HEK293T (cell line): ENCODE results near the gene GATA6.

Experiments
- CTCF ChIA-PET: fragments of 350-600 bp; formaldehyde crosslinking; extraction: SDS; loops from one replicate; lab custom pipeline; 2021; ENCODE audit warnings: antibody characterized with exemption, inconsistent platforms; lab: Yijun Ruan, JAX
- POLR2A ChIA-PET: fragments of 350-600 bp; formaldehyde crosslinking; extraction: SDS; loops from one replicate; lab custom pipeline; 2020; ENCODE audit warnings: antibody characterized with exemption, inconsistent platforms; lab: Yijun Ruan, JAX
- DNase-seq: peaks from one replicate; pipeline ENCODE4 v3.0.0; 2012; ENCODE audit warnings: mixed read lengths; ENCODE audit errors: extremely low spot score
- ARNT ChIP-seq: fragments of 450-650 bp; IDR thresholded peaks from 2 replicates; pipeline ENCODE4 v1.6.1; 2017; ENCODE audit warnings: mild to moderate bottlenecking
- BHLHE40 ChIP-seq: fragments of 450-650 bp; IDR thresholded peaks from 2 replicates; pipeline ENCODE4 v1.6.1; 2016; ENCODE audit warnings: mild to moderate bottlenecking, moderate library complexity, borderline replicate concordance
- CTBP1 ChIP-seq: fragments of 450-650 bp; IDR thresholded peaks from 2 replicates; pipeline ENCODE4 v1.6.1; 2016; ENCODE audit warnings: borderline replicate concordance
- ELF4 ChIP-seq: fragments of 450-650 bp; IDR thresholded peaks from 2 replicates; pipeline ENCODE4 v1.6.1; 2017; ENCODE audit warnings: antibody characterized with exemption
- FOXA1 ChIP-seq: fragments of 450-650 bp; IDR thresholded peaks from 2 replicates; pipeline ENCODE4 v1.6.1; 2016; ENCODE audit warnings: mild to moderate bottlenecking
- FOXK2 ChIP-seq: fragments of 450-650 bp; IDR thresholded peaks from 2 replicates; pipeline ENCODE4 v1.6.1; 2016; ENCODE audit warnings: mild to moderate bottlenecking
- FOXM1 ChIP-seq: fragments of 450-650 bp; IDR thresholded peaks from 2 replicates; pipeline ENCODE4 v1.6.1; 2017; ENCODE audit warnings: mild to moderate bottlenecking, borderline replicate concordance
- HDGF ChIP-seq: fragments of 450-650 bp; IDR thresholded peaks from 2 replicates; pipeline ENCODE4 v1.6.1; 2017; ENCODE audit warnings: antibody characterized with exemption, borderline replicate concordance
- L3MBTL2 ChIP-seq: fragments of 450-650 bp; conservative IDR thresholded peaks from 2 replicates; pipeline ENCODE4 v1.6.1; 2016; ENCODE audit warnings: mild to moderate bottlenecking
- LEF1 ChIP-seq: fragments of 450-650 bp; IDR thresholded peaks from 2 replicates; pipeline ENCODE4 v1.6.1; 2017; ENCODE audit warnings: mild to moderate bottlenecking, borderline replicate concordance
- NFRKB ChIP-seq: fragments of 450-650 bp; IDR thresholded peaks from 2 replicates; pipeline ENCODE4 v1.6.1; 2016; ENCODE audit warnings: mild to moderate bottlenecking, moderate library complexity
- SP1 ChIP-seq: fragments of 450-650 bp; IDR thresholded peaks from 2 replicates; pipeline ENCODE4 v1.6.1; 2017
- SUZ12 ChIP-seq: fragments of 450-650 bp; IDR thresholded peaks from 2 replicates; pipeline ENCODE4 v1.6.1; 2016; ENCODE audit warnings: mild to moderate bottlenecking
- TARDBP ChIP-seq: fragments of 450-650 bp; IDR thresholded peaks from 2 replicates; pipeline ENCODE4 v1.6.1; 2016
- ZNF384 ChIP-seq: fragments of 450-650 bp; IDR thresholded peaks from 2 replicates; pipeline ENCODE4 v1.6.1; 2016
- TF ChIP-seq, protein P1 (sequence below): fragments of 450-650 bp; IDR thresholded peaks from 2 replicates; pipeline ENCODE4 v1.6.1; 2016

The GATA6 gene

DNA sequence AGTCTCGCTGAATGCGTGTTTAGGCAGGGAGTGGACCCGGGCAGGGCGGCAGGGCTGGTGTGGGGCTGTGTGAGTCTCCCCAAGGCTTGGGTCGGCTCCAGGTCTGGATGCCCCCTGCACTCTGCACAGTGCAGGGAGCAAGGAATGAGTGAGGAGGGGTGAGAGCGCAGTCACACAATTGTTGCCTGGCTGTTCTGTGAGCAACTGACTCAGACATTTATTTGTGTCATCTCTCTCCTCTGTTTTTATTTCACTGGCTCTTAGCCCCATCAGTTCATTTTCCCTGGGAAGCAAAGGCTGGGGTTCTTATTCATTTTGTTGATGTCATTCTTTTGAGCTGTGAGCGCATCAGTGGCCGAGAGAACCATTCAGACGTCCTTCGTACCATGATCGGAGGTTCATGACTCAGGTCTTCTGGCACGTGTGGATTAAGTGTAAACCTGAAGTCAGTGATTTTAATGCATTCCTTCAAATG lies 61.1 kb downstream of the GATA6 start:
- no peak for DNase-seq
- ChIA-PET CTCF (interaction anchor here (0.7 kb wide), 1 partner anchor 448 kb away, joined by 3 read pairs; no protein-coding TSS in a partner anchor), POLR2A (interaction anchor here (1.0 to 1.1 kb wide), 2 partner anchors 17 to 23 kb away, joined by 3 read pairs; no protein-coding TSS in a partner anchor)
- TF ChIP-seq SUZ12, result no peak
- TF ChIP-seq ELF4, result no peak
- TF ChIP-seq ZNF384, result no peak
- TF ChIP-seq TARDBP, result no peak
- TF ChIP-seq FOXK2, result no peak
- TF ChIP-seq LEF1, result no peak
- TF ChIP-seq FOXA1, result no peak
- no peak for TF ChIP-seq BHLHE40
- no peak for TF ChIP-seq ARNT
- no peak for TF ChIP-seq HDGF
- no peak for TF ChIP-seq SP1

- TF ChIP-seq FOXK2 (no peak), FOXM1 (no peak), ELF4 (no peak), L3MBTL2 (no peak), NFRKB (no peak), ARNT (no peak), HDGF (no peak)
- POLR2A ChIA-PET, result interaction anchor here (1.1 kb wide), 1 partner anchor 10 kb away, joined by 3 read pairs; no protein-coding TSS in a partner anchor
Measured at GRCh38 chr18:22233266-22233665, 63.9 kb downstream of the GATA6 start.

DNA sequence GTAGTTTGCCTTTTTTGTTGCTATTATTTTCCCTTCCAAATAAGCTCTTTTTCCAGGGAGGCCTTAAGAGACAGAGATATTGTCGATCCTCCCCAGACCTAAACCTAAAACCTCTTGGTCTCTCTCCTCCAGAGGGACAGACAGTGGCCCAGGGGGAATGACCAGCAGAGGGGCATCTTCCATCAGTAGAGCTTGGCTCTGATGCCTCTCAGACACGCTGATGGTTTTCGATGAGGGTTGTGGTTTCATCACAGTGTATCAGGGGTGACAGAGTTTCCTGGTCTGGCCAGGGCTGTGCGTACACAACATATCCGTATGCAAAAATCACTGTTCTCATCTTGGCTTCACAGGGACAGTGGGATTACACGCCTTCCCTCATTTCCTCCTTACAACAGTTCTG lies 68.6 kb downstream of the GATA6 start:
- no peak for DNase-seq
- ChIA-PET POLR2A (no interaction called here), CTCF (no interaction called here)
- TF ChIP-seq BHLHE40 (no peak), ZNF384 (no peak), LEF1 (no peak), ELF4 (no peak), SUZ12 (no peak), ARNT (no peak)

More at GRCh38 chr18:22233266-22233665, 63.9 kb downstream of the GATA6 start:
- CTCF ChIA-PET, result no interaction called here
- DNase-seq, result no peak

DNA sequence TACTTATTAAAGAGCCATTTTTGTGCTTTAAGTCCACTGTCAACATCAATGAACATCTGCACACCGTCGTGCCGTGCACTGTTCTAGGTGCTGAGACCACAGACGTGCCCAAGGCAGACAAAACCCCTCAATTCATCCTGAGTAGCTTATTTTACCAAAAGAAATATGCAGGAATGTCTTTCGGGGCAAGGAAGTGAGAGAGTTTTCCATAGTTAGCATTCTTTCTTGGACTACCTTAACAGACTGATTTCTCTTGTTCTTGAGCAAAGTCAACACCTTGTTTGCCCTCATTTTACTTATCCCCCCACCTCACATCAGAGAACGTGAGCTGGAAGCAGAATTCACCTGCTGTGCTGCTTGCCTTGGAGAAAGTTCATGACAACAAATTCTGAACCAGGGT lies 69.3 kb downstream of the GATA6 start:
- TF ChIP-seq FOXM1 (no peak), CTBP1 (no peak), TARDBP (no peak), SP1 (no peak), ARNT (no peak), ZNF384 (no peak), BHLHE40 (no peak), HDGF (no peak), SUZ12 (no peak), L3MBTL2 (no peak), LEF1 (no peak), NFRKB (no peak), FOXK2 (no peak), FOXA1 (no peak), ELF4 (no peak)
- TF ChIP-seq, protein P1, sequence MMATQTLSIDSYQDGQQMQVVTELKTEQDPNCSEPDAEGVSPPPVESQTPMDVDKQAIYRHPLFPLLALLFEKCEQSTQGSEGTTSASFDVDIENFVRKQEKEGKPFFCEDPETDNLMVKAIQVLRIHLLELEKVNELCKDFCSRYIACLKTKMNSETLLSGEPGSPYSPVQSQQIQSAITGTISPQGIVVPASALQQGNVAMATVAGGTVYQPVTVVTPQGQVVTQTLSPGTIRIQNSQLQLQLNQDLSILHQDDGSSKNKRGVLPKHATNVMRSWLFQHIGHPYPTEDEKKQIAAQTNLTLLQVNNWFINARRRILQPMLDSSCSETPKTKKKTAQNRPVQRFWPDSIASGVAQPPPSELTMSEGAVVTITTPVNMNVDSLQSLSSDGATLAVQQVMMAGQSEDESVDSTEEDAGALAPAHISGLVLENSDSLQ, result no peak
- DNase-seq, result no peak
- ChIA-PET CTCF (interaction anchor here (0.6 kb wide), 1 partner anchor 85 kb away, joined by 3 read pairs; no protein-coding TSS in a partner anchor), POLR2A (no interaction called here)

- TF ChIP-seq SP1, result no peak
- TF ChIP-seq L3MBTL2, result no peak
- TF ChIP-seq HDGF, result no peak
- TF ChIP-seq FOXM1, result no peak
- TF ChIP-seq, protein P1, result no peak
- no peak for TF ChIP-seq CTBP1
- no peak for TF ChIP-seq BHLHE40
- TF ChIP-seq ELF4, result no peak
- no peak for TF ChIP-seq ZNF384
- TF ChIP-seq TARDBP, result no peak
- TF ChIP-seq NFRKB, result no peak
- no peak for TF ChIP-seq ARNT
- CTCF ChIA-PET, result interaction anchor here (0.9 kb wide), 1 partner anchor 28 kb away, joined by 3 read pairs; no protein-coding TSS in a partner anchor
- no peak for DNase-seq
- POLR2A ChIA-PET, result no interaction called here
Measured at GRCh38 chr18:22241921-22242361, 72.6 kb downstream of the GATA6 start.

GRCh38 chr18:22243513-22243912 lies 74.1 kb downstream of the GATA6 start:
- ChIA-PET CTCF (no interaction called here), POLR2A (interaction anchor here (1.1 to 1.4 kb wide), 2 partner anchors 10 to 11 kb away, joined by 3 read pairs; no protein-coding TSS in a partner anchor)
- no peak for DNase-seq
- TF ChIP-seq ELF4, result no peak
- TF ChIP-seq L3MBTL2, result no peak
- no peak for TF ChIP-seq SP1
- no peak for TF ChIP-seq FOXA1
- TF ChIP-seq CTBP1, result no peak
- no peak for TF ChIP-seq BHLHE40
- no peak for TF ChIP-seq ZNF384
- no peak for TF ChIP-seq SUZ12
- no peak for TF ChIP-seq HDGF
- TF ChIP-seq, protein P1, result no peak
- TF ChIP-seq FOXM1, result no peak
- TF ChIP-seq FOXK2, result no peak
- TF ChIP-seq TARDBP, result no peak
- TF ChIP-seq LEF1, result no peak
- TF ChIP-seq ARNT, result no peak
- TF ChIP-seq NFRKB, result no peak
